ENCODE results near the gene SPPL2C.

Gene SPPL2C

DNA sequence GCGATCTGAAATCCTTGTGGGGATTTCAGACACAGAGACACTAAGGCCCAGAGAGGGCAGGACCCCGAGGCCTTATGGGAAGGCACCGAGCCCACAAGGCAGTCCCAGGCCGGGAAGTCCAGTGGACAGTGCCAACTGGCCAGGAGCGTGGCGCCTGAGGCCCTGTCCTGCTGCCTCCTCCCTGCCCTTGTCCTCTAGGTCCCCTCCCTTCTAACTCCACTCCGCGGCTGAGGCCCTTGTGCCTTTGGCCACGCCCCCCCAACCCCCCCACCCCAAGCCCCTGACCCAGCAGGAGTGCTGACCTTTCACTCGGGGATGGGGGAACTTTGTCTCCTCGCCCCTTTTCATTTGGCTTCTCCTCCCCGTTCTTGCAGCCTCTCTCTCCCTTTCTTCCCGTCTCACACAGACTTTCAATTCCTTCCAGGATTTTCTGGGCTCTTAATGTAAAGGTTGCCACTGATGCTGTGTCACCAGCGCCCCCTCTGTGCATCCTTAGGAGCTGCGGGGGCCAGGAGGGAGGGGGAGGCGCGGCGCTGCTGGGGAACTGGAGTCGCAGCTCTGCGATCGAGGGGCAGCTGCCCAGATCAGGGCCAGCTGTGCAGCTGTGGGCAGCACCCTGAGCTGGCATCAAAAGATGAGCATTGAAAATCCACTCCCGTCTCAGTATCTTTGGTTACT lies 31.5 kb upstream of the SPPL2C start:
- DNase-seq (ENCODE audit: low read depth in 2 of 2), result peak in 1 of 2 donors; percentile 3
- H3K4me3 ChIP-seq (replicated peaks in 1 of 2; ENCODE audit: low read depth in 2 of 2, low read length in 2 of 2), result no peak overlapping the region
- TF ChIP-seq, protein P1, sequence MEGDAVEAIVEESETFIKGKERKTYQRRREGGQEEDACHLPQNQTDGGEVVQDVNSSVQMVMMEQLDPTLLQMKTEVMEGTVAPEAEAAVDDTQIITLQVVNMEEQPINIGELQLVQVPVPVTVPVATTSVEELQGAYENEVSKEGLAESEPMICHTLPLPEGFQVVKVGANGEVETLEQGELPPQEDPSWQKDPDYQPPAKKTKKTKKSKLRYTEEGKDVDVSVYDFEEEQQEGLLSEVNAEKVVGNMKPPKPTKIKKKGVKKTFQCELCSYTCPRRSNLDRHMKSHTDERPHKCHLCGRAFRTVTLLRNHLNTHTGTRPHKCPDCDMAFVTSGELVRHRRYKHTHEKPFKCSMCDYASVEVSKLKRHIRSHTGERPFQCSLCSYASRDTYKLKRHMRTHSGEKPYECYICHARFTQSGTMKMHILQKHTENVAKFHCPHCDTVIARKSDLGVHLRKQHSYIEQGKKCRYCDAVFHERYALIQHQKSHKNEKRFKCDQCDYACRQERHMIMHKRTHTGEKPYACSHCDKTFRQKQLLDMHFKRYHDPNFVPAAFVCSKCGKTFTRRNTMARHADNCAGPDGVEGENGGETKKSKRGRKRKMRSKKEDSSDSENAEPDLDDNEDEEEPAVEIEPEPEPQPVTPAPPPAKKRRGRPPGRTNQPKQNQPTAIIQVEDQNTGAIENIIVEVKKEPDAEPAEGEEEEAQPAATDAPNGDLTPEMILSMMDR (IDR thresholded peaks at IDR 0.05; ENCODE audit: low read depth, low read length), result peak; percentile 13

DNA sequence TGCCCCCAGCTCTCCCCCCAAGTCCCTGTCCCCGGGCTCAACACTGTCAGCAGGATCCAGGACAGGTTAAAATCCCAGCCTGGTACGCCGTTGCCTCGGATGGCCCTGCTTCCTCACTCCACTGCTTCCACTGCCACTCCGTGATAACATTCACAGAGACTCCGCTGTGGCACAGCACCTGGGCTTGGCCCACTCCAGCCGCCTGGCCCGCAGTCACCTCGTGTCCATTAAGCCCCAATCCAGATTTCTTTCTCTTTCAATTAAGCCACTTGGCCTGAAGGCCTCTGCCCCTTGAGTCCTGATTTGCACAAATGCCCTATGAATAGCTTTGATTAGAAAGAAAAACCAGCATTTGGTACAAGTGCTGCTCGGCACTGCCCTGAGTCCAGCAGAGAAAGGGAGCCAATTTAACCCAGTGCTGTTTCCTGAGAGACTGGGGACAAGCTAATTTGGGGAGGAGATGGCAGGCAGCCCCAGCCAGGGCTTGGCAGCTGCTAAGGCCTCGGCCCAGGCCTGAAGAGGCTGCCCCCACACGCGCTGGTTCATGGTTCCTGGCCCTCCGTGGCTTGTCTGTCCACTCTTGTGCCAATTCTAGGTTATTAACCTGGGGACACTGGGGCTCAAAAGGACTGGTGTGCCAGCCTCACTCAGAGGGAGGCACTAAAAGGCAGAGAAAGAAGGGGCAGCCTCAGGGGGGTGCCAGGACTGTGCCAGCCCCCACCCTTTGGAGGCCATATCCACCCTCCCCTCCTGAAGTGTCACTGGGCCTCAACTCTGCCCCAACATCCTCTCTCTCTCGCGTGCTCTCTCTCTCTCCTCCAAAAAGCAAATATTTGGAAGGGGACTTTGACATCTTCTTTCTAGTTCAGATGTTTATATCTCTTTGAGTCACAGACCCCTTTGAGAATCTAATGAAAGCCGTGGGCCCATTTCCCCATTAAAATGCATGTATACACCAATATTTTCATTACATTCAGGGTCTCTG lies 29.8 kb upstream of the SPPL2C start:
- H3K4me3 ChIP-seq (replicated peaks in 1 of 2; ENCODE audit: low read depth in 2 of 2, low read length in 2 of 2), result no peak overlapping the region
- no peak for DNase-seq (ENCODE audit: low read depth in 2 of 2)
- TF ChIP-seq, protein P1 (IDR thresholded peaks at IDR 0.05; ENCODE audit: low read depth, low read length), result no peak

DNA sequence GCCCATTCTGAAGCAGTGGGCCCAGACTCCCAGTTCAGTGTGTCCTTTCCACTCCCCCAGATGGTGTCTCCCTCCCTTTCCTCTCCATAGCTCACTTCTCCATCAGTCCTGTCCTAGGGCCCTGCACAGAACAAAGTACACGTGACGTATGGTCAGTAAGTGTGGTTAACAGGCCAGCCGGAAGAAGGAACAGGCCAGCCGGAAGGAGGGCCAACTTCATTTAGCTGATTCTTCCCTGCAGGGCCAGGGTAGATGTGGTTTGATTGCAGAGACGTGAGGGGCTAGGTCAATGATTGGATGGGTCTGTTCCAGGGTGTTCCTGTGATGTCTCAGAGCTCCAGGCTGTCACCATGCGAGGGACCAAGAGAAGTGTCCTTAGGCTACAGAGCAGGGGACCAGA lies 28.9 kb upstream of the SPPL2C start:
- TF ChIP-seq, protein P1 (IDR thresholded peaks at IDR 0.05; ENCODE audit: low read depth, low read length), result no peak
- no peak for DNase-seq (ENCODE audit: low read depth in 2 of 2)
- no peak overlapping the region for H3K4me3 ChIP-seq (replicated peaks in 1 of 2; ENCODE audit: low read depth in 2 of 2, low read length in 2 of 2)

DNA sequence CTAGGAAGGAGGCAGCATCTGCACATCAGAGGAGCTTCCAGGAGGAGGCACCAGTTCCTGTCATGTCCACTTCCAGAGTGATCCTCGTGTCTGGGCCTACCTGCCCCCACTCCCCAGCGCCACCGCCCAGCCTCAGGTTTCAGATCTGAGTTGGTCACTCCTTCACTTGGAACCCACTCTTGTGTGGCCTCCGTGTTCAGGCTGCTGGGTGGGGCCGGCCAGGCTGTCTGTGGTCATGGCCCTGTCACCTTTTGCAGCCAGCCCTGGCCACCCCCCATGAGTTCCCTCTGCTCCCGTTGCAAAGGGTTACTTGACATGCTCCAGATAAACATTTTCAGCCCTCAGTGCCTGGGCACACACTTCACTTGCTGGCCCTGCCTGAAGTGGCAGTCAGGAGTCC lies 26.6 kb upstream of the SPPL2C start:
- no peak overlapping the region for H3K4me3 ChIP-seq (replicated peaks in 1 of 2; ENCODE audit: low read depth in 2 of 2, low read length in 2 of 2)
- DNase-seq (ENCODE audit: low read depth in 2 of 2), result no peak
- TF ChIP-seq, protein P1 (IDR thresholded peaks at IDR 0.05; ENCODE audit: low read depth, low read length), result no peak

DNA sequence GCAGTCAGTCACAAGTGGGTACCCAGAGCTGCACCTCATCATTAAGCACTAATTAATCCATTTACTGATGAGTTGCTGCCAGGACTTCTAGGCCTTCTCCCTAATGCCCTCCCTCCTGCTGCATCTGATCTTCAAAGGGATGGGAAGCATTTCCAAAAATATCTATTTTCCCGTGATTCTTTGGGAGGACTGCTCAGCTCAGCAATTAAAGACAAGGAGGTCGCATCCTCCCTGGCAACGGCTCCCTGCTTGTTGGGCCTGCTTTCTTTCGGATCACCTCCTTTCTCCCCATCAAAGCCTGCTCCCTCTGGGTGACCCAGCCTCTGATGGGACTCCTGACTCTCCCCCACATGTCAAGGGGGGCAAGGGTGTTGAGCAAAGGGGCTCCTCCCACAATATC lies 26.0 kb upstream of the SPPL2C start:
- H3K4me3 ChIP-seq (replicated peaks in 1 of 2; ENCODE audit: low read depth in 2 of 2, low read length in 2 of 2), result no peak overlapping the region
- TF ChIP-seq, protein P1 (IDR thresholded peaks at IDR 0.05; ENCODE audit: low read depth, low read length), result no peak
- no peak for DNase-seq (ENCODE audit: low read depth in 2 of 2)

DNA sequence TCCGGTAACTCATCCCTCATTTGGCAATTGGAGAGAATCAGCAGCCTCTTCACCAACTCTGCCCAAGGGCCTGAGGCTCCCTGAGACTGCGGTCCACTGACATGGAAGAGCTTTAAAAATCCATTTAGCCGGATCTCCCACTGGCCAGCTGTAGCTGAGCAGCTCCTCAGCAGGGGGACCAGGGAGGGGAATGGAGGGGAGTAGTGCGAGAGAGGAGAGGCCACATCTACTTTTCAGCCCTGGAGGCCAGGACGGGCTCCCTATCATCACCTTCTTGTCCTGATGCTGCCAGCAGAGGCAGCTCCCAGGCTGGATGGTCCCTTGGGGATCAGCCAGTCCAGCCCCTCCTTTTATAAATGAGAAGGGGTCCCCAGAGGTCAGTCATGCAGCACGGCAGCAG lies 25.0 kb upstream of the SPPL2C start:
- no peak overlapping the region for H3K4me3 ChIP-seq (replicated peaks in 1 of 2; ENCODE audit: low read depth in 2 of 2, low read length in 2 of 2)
- TF ChIP-seq, protein P1 (IDR thresholded peaks at IDR 0.05; ENCODE audit: low read depth, low read length), result no peak
- DNase-seq (ENCODE audit: low read depth in 2 of 2), result no peak
